Naive thymus-derived CD4-positive, alpha-beta T cell (primary cell): ENCODE data around the gene DDX1. TPM values are rescaled to one million over a fixed set of nuclear protein-coding genes. Genes with fewer than 3 reads are reported as not detected.

ENCODE experiments used
- ATAC-seq: fragments of 150-1000 bp; cut with Tn5 transposase; 2 replicates; pipeline ENCODE4 v1.10.0; 2021; ENCODE audit warnings: mild to moderate bottlenecking, moderate library complexity
- CTCF ChIA-PET: fragments of 350-600 bp; sonication (Branson Sonifier 250); formaldehyde crosslinking; loops from one replicate; lab custom pipeline; 2021; ENCODE audit warnings: antibody characterized with exemption; lab: Charles Lee
- POLR2A ChIA-PET: fragments of 350-600 bp; sonication (Branson Sonifier 250); formaldehyde crosslinking; loops from one replicate; lab custom pipeline; 2021; ENCODE audit warnings: antibody characterized with exemption, inconsistent platforms; lab: Charles Lee
- DNase-seq, 9 donors: peaks; one replicate each; pipeline versions ENCODE4 v3.0.0 to v3.0.0-alpha.2; 2020 to 2022; ENCODE audit warnings: mixed read lengths in 1 of 9
- H3K27ac ChIP-seq: one replicate; pipeline ENCODE4 v1.7.0; 2013; ENCODE audit warnings: mild to moderate bottlenecking, low read depth, low read length, moderate library complexity
- H3K27me3 ChIP-seq, 2 donors: one replicate each; pipeline ENCODE4 v1.7.0; 2013; ENCODE audit warnings: low read length in 2 of 2, mild to moderate bottlenecking in 2 of 2, moderate library complexity in 2 of 2; ENCODE audit not compliant: control insufficient read depth in 2 of 2, insufficient read depth in 2 of 2
- H3K36me3 ChIP-seq, 3 experiments: 1 replicate in 2 of 3; 2 replicates in 1 of 3; pipeline ENCODE4 v1.7.0; 2013; ENCODE audit warnings: low read length in 3 of 3, mild to moderate bottlenecking in 3 of 3, moderate library complexity in 1 of 3; ENCODE audit not compliant: insufficient read depth in 3 of 3, control insufficient read depth in 2 of 3
- H3K4me1 ChIP-seq, 2 donors: one replicate each; pipeline ENCODE4 v1.7.0; 2013; ENCODE audit warnings: low read length in 2 of 2, mild to moderate bottlenecking in 2 of 2, moderate library complexity in 1 of 2; ENCODE audit not compliant: control insufficient read depth in 2 of 2, insufficient read depth in 2 of 2
- H3K4me3 ChIP-seq: 2 replicates; pipeline ENCODE4 v1.7.0; 2013; ENCODE audit warnings: mild to moderate bottlenecking, low read length
- H3K9me3 ChIP-seq, 3 experiments: 1 replicate in 2 of 3; 2 replicates in 1 of 3; pipeline ENCODE4 v1.7.0; 2013; ENCODE audit warnings: low read length in 3 of 3; ENCODE audit not compliant: control insufficient read depth in 2 of 3
- H3K27ac Mint-ChIP-seq, 9 donors: one replicate each; pipeline ENCODE4 v1.8.0; 2020 to 2022; ENCODE audit warnings: mixed read lengths in 9 of 9, mild to moderate bottlenecking in 8 of 9, moderate library complexity in 5 of 9, inconsistent platforms in 2 of 9
- H3K27me3 Mint-ChIP-seq, 5 donors: one replicate each; pipeline ENCODE4 v1.8.0; 2021 to 2022; ENCODE audit warnings: mixed read lengths in 5 of 5, mild to moderate bottlenecking in 1 of 5
- H3K36me3 Mint-ChIP-seq, 5 donors: one replicate each; pipeline ENCODE4 v1.8.0; 2020 to 2022; ENCODE audit warnings: mixed read lengths in 5 of 5, mild to moderate bottlenecking in 3 of 5, inconsistent platforms in 1 of 5
- H3K4me1 Mint-ChIP-seq, 7 donors: one replicate each; pipeline ENCODE4 v1.8.0; 2020 to 2022; ENCODE audit warnings: mixed read lengths in 7 of 7, mild to moderate bottlenecking in 3 of 7, inconsistent platforms in 1 of 7
- H3K4me3 Mint-ChIP-seq, 10 donors: one replicate each; pipeline ENCODE4 v1.8.0; 2020 to 2022; ENCODE audit warnings: mild to moderate bottlenecking in 10 of 10, mixed read lengths in 10 of 10, moderate library complexity in 6 of 10, inconsistent platforms in 2 of 10
- H3K9me3 Mint-ChIP-seq, 11 donors: one replicate each; pipeline ENCODE4 v1.8.0; 2020 to 2022; ENCODE audit warnings: mixed read lengths in 11 of 11, mild to moderate bottlenecking in 4 of 11, inconsistent platforms in 1 of 11, moderate library complexity in 1 of 11
- intact Hi-C, 2 donors: fragments of 100-400 bp; cut with micrococcal nuclease; formaldehyde crosslinking; loops; one replicate each; pipeline ENCODE4 v1.15.1; 2023
- polyA plus RNA-seq, 2 donors: library from polyadenylated mRNA; unstranded; fragments of 300-500 nt; fragmentation: Illumina TruSeq; gene quantifications; one replicate each; pipeline ENCODE4 v1.2.3, GENCODE V29; 2021
- total RNA-seq, 6 experiments: library from RNA in 5 of 6; stranded (reverse) in 5 of 6; gene quantifications; 1 replicate in 5 of 6; 2 replicates in 1 of 6; pipeline ENCODE4 v1.2.3 and lab custom pipeline; 2021 to 2026

DDX1 gene
- total and polyA plus RNA-seq, 7 experiments from 2014 or later = 30.2 to 75.7 (median 58.0) TPM

- ChIA-PET POLR2A (no interaction called here), CTCF (no interaction called here)
- Mint-ChIP-seq H3K36me3 (peaks cover 8 to 52% (median 29%) of the 10 kb centered on the region in 5 donors), H3K27me3 (no peaks in the 10 kb centered on the region), H3K4me1 (peaks cover 14 to 46% (median 39%) of the 10 kb centered on the region in 7 donors), H3K9me3 (no peaks in the 10 kb centered on the region), H3K27ac (peak overlapping the region in 3 of 9 donors; percentile 28 to 54 (median 33)), H3K4me3 (no peak overlapping the region)
- Histone ChIP-seq H3K9me3 (no peaks in the 10 kb centered on the region), H3K27ac (no peak overlapping the region), H3K4me3 (no peak overlapping the region), H3K36me3 (peaks cover 21 to 62% (median 22%) of the 10 kb centered on the region in 3 experiments), H3K27me3 (no peaks in the 10 kb centered on the region), H3K4me1 (no peaks in the 10 kb centered on the region)
- ATAC-seq = no peak
- no peak for DNase-seq
- intact Hi-C loops = no loop called here
Measured at GRCh38 chr2:15596968-15597367, 5.3 kb downstream of the DDX1 start.

DNA sequence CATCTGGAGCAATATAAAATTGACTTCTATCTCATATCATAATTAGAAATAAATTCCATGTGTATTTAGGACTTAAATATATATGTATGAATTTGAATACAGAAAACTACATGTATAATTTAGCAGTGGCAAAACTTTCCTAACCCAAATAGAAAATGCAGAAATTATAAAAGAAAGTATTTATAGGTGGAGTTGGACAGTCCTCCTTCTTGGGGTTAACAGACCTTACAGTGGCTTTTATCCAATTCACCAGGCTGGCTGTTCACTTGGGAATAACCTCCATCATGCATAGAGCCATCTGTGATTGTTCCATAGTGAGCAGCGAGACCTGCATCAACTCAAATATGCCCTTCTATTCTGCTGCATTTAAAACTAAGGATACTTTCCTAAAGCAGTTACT lies 8.3 kb downstream of the DDX1 start:
- intact Hi-C loops = no loop called here
- Histone ChIP-seq H3K4me3 (no peak overlapping the region), H3K9me3 (no peaks in the 10 kb centered on the region), H3K27ac (no peak overlapping the region), H3K27me3 (no peaks in the 10 kb centered on the region), H3K36me3 (peaks cover 40 to 89% (median 47%) of the 10 kb centered on the region in 3 experiments), H3K4me1 (no peaks in the 10 kb centered on the region)
- ChIA-PET POLR2A (no interaction called here), CTCF (interaction anchor here (0.6 kb wide), 1 partner anchor 107 kb away, joined by 3 read pairs; no protein-coding TSS in a partner anchor)
- H3K27ac Mint-ChIP-seq = no peak overlapping the region
- H3K4me3 Mint-ChIP-seq = no peak overlapping the region
- H3K36me3 Mint-ChIP-seq = peaks cover 26 to 74% (median 48%) of the 10 kb centered on the region in 5 donors
- H3K27me3 Mint-ChIP-seq = no peaks in the 10 kb centered on the region
- ATAC-seq (no peak), DNase-seq (no peak)
- peaks cover 8 to 20% (median 11%) of the 10 kb centered on the region in 7 donors for H3K4me1 Mint-ChIP-seq
- H3K9me3 Mint-ChIP-seq = no peaks in the 10 kb centered on the region

GRCh38 chr2:15601681-15602080 lies 10.0 kb downstream of the DDX1 start:
- H3K36me3 ChIP-seq = peaks cover 55 to 92% (median 64%) of the 10 kb centered on the region in 3 experiments
- H3K27ac ChIP-seq = no peak overlapping the region

GRCh38 chr2:15602393-15602792 lies 10.7 kb downstream of the DDX1 start:
- H3K4me3 Mint-ChIP-seq = no peak overlapping the region
- H3K4me1 Mint-ChIP-seq = peaks cover 0 to 8% (median 0%) of the 10 kb centered on the region in 7 donors
- intact Hi-C loops = no loop called here
- peaks cover 27 to 74% (median 51%) of the 10 kb centered on the region in 5 donors for H3K36me3 Mint-ChIP-seq
- no peaks in the 10 kb centered on the region for H3K9me3 Mint-ChIP-seq
- DNase-seq = no peak
- Histone ChIP-seq H3K9me3 (no peaks in the 10 kb centered on the region), H3K27me3 (no peaks in the 10 kb centered on the region), H3K36me3 (peaks cover 52 to 94% (median 68%) of the 10 kb centered on the region in 3 experiments), H3K27ac (no peak overlapping the region), H3K4me3 (no peak overlapping the region), H3K4me1 (no peaks in the 10 kb centered on the region)
- ATAC-seq = no peak
- POLR2A ChIA-PET = no interaction called here
- no peaks in the 10 kb centered on the region for H3K27me3 Mint-ChIP-seq
- CTCF ChIA-PET = no interaction called here
- H3K27ac Mint-ChIP-seq = no peak overlapping the region

More at GRCh38 chr2:15601681-15602080, 10.0 kb downstream of the DDX1 start:
- ChIA-PET CTCF (interaction anchor here (0.6 kb wide), 1 partner anchor 138 kb away, joined by 3 read pairs; no protein-coding TSS in a partner anchor), POLR2A (no interaction called here)
- Mint-ChIP-seq H3K4me3 (no peak overlapping the region), H3K9me3 (no peaks in the 10 kb centered on the region), H3K4me1 (peaks cover 0 to 8% (median 3%) of the 10 kb centered on the region in 7 donors), H3K27me3 (no peaks in the 10 kb centered on the region), H3K27ac (no peak overlapping the region), H3K36me3 (peaks cover 27 to 74% (median 50%) of the 10 kb centered on the region in 5 donors)
- H3K9me3 ChIP-seq = no peaks in the 10 kb centered on the region
- intact Hi-C loops = no loop called here
- ATAC-seq (no peak), DNase-seq (no peak)
- H3K4me1 ChIP-seq = no peaks in the 10 kb centered on the region
- no peak overlapping the region for H3K4me3 ChIP-seq
- no peaks in the 10 kb centered on the region for H3K27me3 ChIP-seq

GRCh38 chr2:15603044-15603765 lies 11.5 kb downstream of the DDX1 start:
- no peaks in the 10 kb centered on the region for H3K4me1 ChIP-seq
- Mint-ChIP-seq H3K36me3 (peaks cover 31 to 78% (median 53%) of the 10 kb centered on the region in 5 donors), H3K4me3 (no peak overlapping the region), H3K9me3 (no peaks in the 10 kb centered on the region), H3K27me3 (no peaks in the 10 kb centered on the region), H3K27ac (peak overlapping the region in 1 of 9 donors; percentile 16), H3K4me1 (peaks cover 0 to 8% (median 0%) of the 10 kb centered on the region in 7 donors)
- no peaks in the 10 kb centered on the region for H3K27me3 ChIP-seq
- peaks cover 59 to 96% (median 68%) of the 10 kb centered on the region in 3 experiments for H3K36me3 ChIP-seq
- no peak for ATAC-seq
- intact Hi-C loops = no loop called here
- POLR2A ChIA-PET = no interaction called here
- DNase-seq = no peak
- H3K27ac ChIP-seq = no peak overlapping the region
- no peaks in the 10 kb centered on the region for H3K9me3 ChIP-seq
- no peak overlapping the region for H3K4me3 ChIP-seq
- CTCF ChIA-PET = no interaction called here

- peaks cover 33 to 73% (median 50%) of the 10 kb centered on the region in 5 donors for H3K36me3 Mint-ChIP-seq
- no peak overlapping the region for H3K4me3 ChIP-seq
- intact Hi-C loops = no loop called here
- no peak overlapping the region for H3K4me3 Mint-ChIP-seq
- H3K27me3 ChIP-seq = no peaks in the 10 kb centered on the region
- no peaks in the 10 kb centered on the region for H3K27me3 Mint-ChIP-seq
- DNase-seq (no peak), ATAC-seq (no peak)
- CTCF ChIA-PET = no interaction called here
- no peak overlapping the region for H3K27ac Mint-ChIP-seq
- H3K36me3 ChIP-seq = peaks cover 59 to 95% (median 72%) of the 10 kb centered on the region in 3 experiments
- no peaks in the 10 kb centered on the region for H3K9me3 Mint-ChIP-seq
- POLR2A ChIA-PET = no interaction called here
- H3K9me3 ChIP-seq = no peaks in the 10 kb centered on the region
- H3K4me1 ChIP-seq = no peaks in the 10 kb centered on the region
- H3K27ac ChIP-seq = no peak overlapping the region
- H3K4me1 Mint-ChIP-seq = peaks cover 0 to 8% (median 0%) of the 10 kb centered on the region in 7 donors
Measured at GRCh38 chr2:15603948-15604347, 12.3 kb downstream of the DDX1 start.
